Keratinocyte (primary cell): Measurements from ENCODE around the gene GRM2. TPM values are rescaled to one million over a fixed set of nuclear protein-coding genes. Genes with fewer than 3 reads are reported as not detected.

Source experiments
- DNase-seq: peaks from one replicate; pipeline ENCODE4 v3.0.0-alpha.2; 2011; ENCODE audit warnings: low read depth, missing footprints, low spot score
- FAIRE-seq: peaks from 2 replicates; lab custom pipeline; 2011; peaks lifted over from hg19 to GRCh38; lab: Jason Lieb, UNC
- H2AFZ ChIP-seq: 2 replicates; pipeline ENCODE4 v1.6.0; 2012; ENCODE audit warnings: low read length, control low read depth, inconsistent platforms; ENCODE audit not compliant: control insufficient read depth
- H3K27ac ChIP-seq: 2 replicates; pipeline ENCODE4 v1.5.1; 2011; ENCODE audit warnings: low read length; ENCODE audit not compliant: control insufficient read depth, insufficient read depth
- H3K27me3 ChIP-seq: 3 replicates; pipeline ENCODE4 v1.6.0; 2011; ENCODE audit warnings: low read length; ENCODE audit not compliant: control insufficient read depth, insufficient read depth; ENCODE audit errors: extremely low read depth
- H3K36me3 ChIP-seq, 2 experiments: 2 replicates in 1 of 2; 3 replicates in 1 of 2; pipeline ENCODE4 v1.5.1; 2011; ENCODE audit warnings: low read length in 2 of 2, mild to moderate bottlenecking in 1 of 2; ENCODE audit not compliant: control insufficient read depth in 2 of 2, insufficient read depth in 2 of 2; ENCODE audit errors: extremely low read depth in 1 of 2
- H3K4me1 ChIP-seq: 3 replicates; pipeline ENCODE4 v1.5.1; 2011; ENCODE audit warnings: low read length; ENCODE audit not compliant: control insufficient read depth, insufficient read depth; ENCODE audit errors: extremely low read depth
- H3K4me2 ChIP-seq: 3 replicates; pipeline ENCODE4 v1.6.0; 2011; ENCODE audit warnings: low read depth, low read length; ENCODE audit not compliant: control insufficient read depth, insufficient read depth; ENCODE audit errors: extremely low read depth
- H3K4me3 ChIP-seq, 3 experiments: fragments of 200-600 bp in 1 of 3; sonication (generic) in 1 of 3; 2 replicates in 2 of 3; 3 replicates in 1 of 3; pipeline ENCODE4 v1.5.1; 2011 to 2016; ENCODE audit warnings: low read length in 3 of 3, mild to moderate bottlenecking in 3 of 3, control low read depth in 2 of 3, inconsistent platforms in 1 of 3, low read depth in 1 of 3, mixed read lengths in 1 of 3, mixed run types in 1 of 3, moderate library complexity in 1 of 3; ENCODE audit not compliant: control insufficient read depth in 2 of 3, insufficient read depth in 2 of 3; ENCODE audit errors: extremely low read depth in 1 of 3
- H3K79me2 ChIP-seq: 2 replicates; pipeline ENCODE4 v1.6.0; 2012; ENCODE audit warnings: low read length; ENCODE audit not compliant: control insufficient read depth, insufficient read depth
- H3K9ac ChIP-seq: 3 replicates; pipeline ENCODE4 v1.6.0; 2011; ENCODE audit warnings: low read length; ENCODE audit not compliant: control insufficient read depth, insufficient read depth; ENCODE audit errors: extremely low read depth
- H3K9me1 ChIP-seq: 3 replicates; pipeline ENCODE4 v1.6.0; 2011; ENCODE audit warnings: low read length; ENCODE audit not compliant: control insufficient read depth, insufficient read depth; ENCODE audit errors: extremely low read depth
- H3K9me3 ChIP-seq: 2 replicates; pipeline ENCODE4 v1.5.1; 2012; ENCODE audit warnings: low read depth, low read length; ENCODE audit not compliant: control insufficient read depth
- H4K20me1 ChIP-seq: 3 replicates; pipeline ENCODE4 v1.6.0; 2011; ENCODE audit warnings: low read length; ENCODE audit not compliant: control insufficient read depth, insufficient read depth; ENCODE audit errors: extremely low read depth
- EZH2 ChIP-seq: IDR thresholded peaks from one replicate; pipeline ENCODE4 v1.6.1; 2012; ENCODE audit warnings: inconsistent platforms, mild to moderate bottlenecking, low read length, moderate library complexity
- dilution Hi-C: fragments of 300-500 bp; cut with MboI; formaldehyde crosslinking; loops from one replicate; pipeline ENCODE4 v1.7.0; 2020; ENCODE audit warnings: low sequenced_read_pairs; ENCODE audit not compliant: extremely low pct_ligation_motif_present
- polyA plus RNA-seq, 5 experiments: library from polyadenylated mRNA; depleted of rRNA in 3 of 5; stranded (reverse) in 3 of 5; stranded (forward) in 1 of 5; unstranded in 1 of 5; fragments of >200 nt; gene quantifications; 1 replicate in 1 of 5; 2 replicates in 3 of 5; 3 replicates in 1 of 5; pipeline versions ENCODE4 v1.2.1 to v1.2.3, GENCODE V29; 2011 to 2012; ENCODE audit warnings: missing spikeins in 2 of 5, low read depth in 1 of 5, low replicate concordance in 1 of 5
- TF ChIP-seq, protein P1 (sequence below), 3 experiments: IDR thresholded peaks in 1 of 3; conservative IDR thresholded peaks in 1 of 3; optimal IDR thresholded peaks in 1 of 3; 2 replicates in 2 of 3; 3 replicates in 1 of 3; pipeline versions ENCODE3 to v1.5.1; 2011; ENCODE audit warnings: low read length in 3 of 3, mild to moderate bottlenecking in 3 of 3, moderate library complexity in 2 of 3, control low read depth in 1 of 3, inconsistent platforms in 1 of 3; ENCODE audit not compliant: insufficient read depth in 2 of 3; ENCODE audit errors: extremely low read depth in 1 of 3

Gene GRM2
- polyA plus RNA-seq, 1 donor (not counting 4 experiments of a cell fraction or from before 2014, with no cell fraction given): 0.07 TPM

DNA sequence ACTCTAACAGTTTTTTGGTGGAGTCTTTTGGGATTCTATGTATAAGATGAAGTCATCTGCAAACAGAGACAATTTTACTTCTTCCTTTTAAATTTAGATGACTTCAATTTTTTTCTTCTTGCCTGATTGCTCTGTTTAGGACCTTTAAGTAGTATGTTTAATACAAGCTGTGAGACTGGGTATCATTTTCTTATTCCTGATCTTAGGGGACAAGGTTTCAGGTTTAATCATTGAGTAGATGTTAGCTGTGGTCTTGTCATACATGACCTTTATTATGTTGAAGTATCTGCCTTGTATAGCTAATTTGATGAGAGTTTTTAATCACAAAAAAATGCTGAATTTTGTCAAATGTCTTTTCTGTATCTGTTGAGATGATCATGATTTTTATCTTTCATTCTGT, 20.6 kb downstream of the GRM2 start:
- no peaks in the 10 kb centered on the region for H3K36me3 ChIP-seq
- no peak overlapping the region for H3K4me3 ChIP-seq
- no peak overlapping the region for H2AFZ ChIP-seq
- no peaks in the 10 kb centered on the region for H3K79me2 ChIP-seq
- dilution Hi-C loops: loop anchor here (5.0 kb wide), 1 partner anchor 50 kb away; the partner anchor contains the start of gene IQCF6
- H4K20me1 ChIP-seq: no peaks in the 10 kb centered on the region
- no peak for DNase-seq
- no peaks in the 10 kb centered on the region for H3K27me3 ChIP-seq
- no peak overlapping the region for H3K9ac ChIP-seq
- no peaks in the 10 kb centered on the region for H3K9me1 ChIP-seq
- H3K27ac ChIP-seq: no peak overlapping the region
- no peak overlapping the region for H3K4me2 ChIP-seq
- H3K9me3 ChIP-seq: no peaks in the 10 kb centered on the region
- no peak for FAIRE-seq
- H3K4me1 ChIP-seq: peaks cover 23% of the 10 kb centered on the region
- TF ChIP-seq, protein P1, sequence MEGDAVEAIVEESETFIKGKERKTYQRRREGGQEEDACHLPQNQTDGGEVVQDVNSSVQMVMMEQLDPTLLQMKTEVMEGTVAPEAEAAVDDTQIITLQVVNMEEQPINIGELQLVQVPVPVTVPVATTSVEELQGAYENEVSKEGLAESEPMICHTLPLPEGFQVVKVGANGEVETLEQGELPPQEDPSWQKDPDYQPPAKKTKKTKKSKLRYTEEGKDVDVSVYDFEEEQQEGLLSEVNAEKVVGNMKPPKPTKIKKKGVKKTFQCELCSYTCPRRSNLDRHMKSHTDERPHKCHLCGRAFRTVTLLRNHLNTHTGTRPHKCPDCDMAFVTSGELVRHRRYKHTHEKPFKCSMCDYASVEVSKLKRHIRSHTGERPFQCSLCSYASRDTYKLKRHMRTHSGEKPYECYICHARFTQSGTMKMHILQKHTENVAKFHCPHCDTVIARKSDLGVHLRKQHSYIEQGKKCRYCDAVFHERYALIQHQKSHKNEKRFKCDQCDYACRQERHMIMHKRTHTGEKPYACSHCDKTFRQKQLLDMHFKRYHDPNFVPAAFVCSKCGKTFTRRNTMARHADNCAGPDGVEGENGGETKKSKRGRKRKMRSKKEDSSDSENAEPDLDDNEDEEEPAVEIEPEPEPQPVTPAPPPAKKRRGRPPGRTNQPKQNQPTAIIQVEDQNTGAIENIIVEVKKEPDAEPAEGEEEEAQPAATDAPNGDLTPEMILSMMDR (optimal IDR thresholded peaks at IDR 0.05 in 1 of 3, IDR thresholded peaks at IDR 0.05 in 1 of 3, conservative IDR thresholded peaks at IDR 0.05 in 1 of 3; ENCODE audit: extremely low read depth in 1 of 3, insufficient read depth in 2 of 3, low read length in 3 of 3): no peak
- no peak for TF ChIP-seq EZH2

GRCh38 chr3:51729042-51729633, 22.3 kb downstream of the GRM2 start:
- peak; percentile 80 for FAIRE-seq

More at GRCh38 chr3:51729042-51729633, 22.3 kb downstream of the GRM2 start:
- H3K79me2 ChIP-seq: no peaks in the 10 kb centered on the region
- H3K4me2 ChIP-seq: peak overlapping the region; percentile 54
- H3K9ac ChIP-seq: no peak overlapping the region
- H3K9me3 ChIP-seq: no peaks in the 10 kb centered on the region
- dilution Hi-C loops: loop anchor here (5.0 kb wide), 1 partner anchor 48 kb away; the partner anchor contains the start of gene IQCF6
- no peak overlapping the region for H3K4me3 ChIP-seq
- H3K4me1 ChIP-seq: peaks cover 23% of the 10 kb centered on the region
- no peaks in the 10 kb centered on the region for H3K27me3 ChIP-seq
- no peaks in the 10 kb centered on the region for H3K9me1 ChIP-seq
- H4K20me1 ChIP-seq: no peaks in the 10 kb centered on the region
- peak overlapping the region; percentile 58 for H2AFZ ChIP-seq
- TF ChIP-seq, protein P1 (optimal IDR thresholded peaks at IDR 0.05 in 1 of 3, IDR thresholded peaks at IDR 0.05 in 1 of 3, conservative IDR thresholded peaks at IDR 0.05 in 1 of 3; ENCODE audit: extremely low read depth in 1 of 3, insufficient read depth in 2 of 3, low read length in 3 of 3): no peak
- no peak for TF ChIP-seq EZH2
- peak; percentile 54 for DNase-seq
- H3K36me3 ChIP-seq: no peaks in the 10 kb centered on the region
- H3K27ac ChIP-seq: no peak overlapping the region
